ENCODE measurements around the gene VSIR.

The VSIR gene

GRCh38 chr10:71777213-71777985 is 4.1 kb upstream of the VSIR start:
- no peaks in the 10 kb centered on the region for H3K9me3 ChIP-seq (ENCODE audit: control insufficient read depth, low read depth, low read length)
- no peak overlapping the region for H3K9ac ChIP-seq (ENCODE audit: low read length)
- H3K4me3 ChIP-seq (ENCODE audit: low read length), result no peak overlapping the region
- H3K27ac ChIP-seq (ENCODE audit: low read length), result no peak overlapping the region
- H3K27me3 ChIP-seq (ENCODE audit: control insufficient read depth, insufficient read depth, low read length), result peaks cover 20% of the 10 kb centered on the region
- no peaks in the 10 kb centered on the region for H3K4me1 ChIP-seq (ENCODE audit: control insufficient read depth, low read depth, low read length)
- no peaks in the 10 kb centered on the region for H3K36me3 ChIP-seq (ENCODE audit: control insufficient read depth, low read depth, low read length)

- Histone ChIP-seq H3K36me3 (ENCODE audit: control insufficient read depth, low read depth, low read length) (no peaks in the 10 kb centered on the region), H3K4me3 (ENCODE audit: low read length) (no peak overlapping the region), H3K9me3 (ENCODE audit: control insufficient read depth, low read depth, low read length) (no peaks in the 10 kb centered on the region), H3K4me1 (ENCODE audit: control insufficient read depth, low read depth, low read length) (no peaks in the 10 kb centered on the region), H3K9ac (ENCODE audit: low read length) (no peak overlapping the region), H3K27ac (ENCODE audit: low read length) (no peak overlapping the region), H3K27me3 (ENCODE audit: control insufficient read depth, insufficient read depth, low read length) (peaks cover 26% of the 10 kb centered on the region)
Observed at GRCh38 chr10:71776481-71776925, 3.2 kb upstream of the VSIR start.

DNA sequence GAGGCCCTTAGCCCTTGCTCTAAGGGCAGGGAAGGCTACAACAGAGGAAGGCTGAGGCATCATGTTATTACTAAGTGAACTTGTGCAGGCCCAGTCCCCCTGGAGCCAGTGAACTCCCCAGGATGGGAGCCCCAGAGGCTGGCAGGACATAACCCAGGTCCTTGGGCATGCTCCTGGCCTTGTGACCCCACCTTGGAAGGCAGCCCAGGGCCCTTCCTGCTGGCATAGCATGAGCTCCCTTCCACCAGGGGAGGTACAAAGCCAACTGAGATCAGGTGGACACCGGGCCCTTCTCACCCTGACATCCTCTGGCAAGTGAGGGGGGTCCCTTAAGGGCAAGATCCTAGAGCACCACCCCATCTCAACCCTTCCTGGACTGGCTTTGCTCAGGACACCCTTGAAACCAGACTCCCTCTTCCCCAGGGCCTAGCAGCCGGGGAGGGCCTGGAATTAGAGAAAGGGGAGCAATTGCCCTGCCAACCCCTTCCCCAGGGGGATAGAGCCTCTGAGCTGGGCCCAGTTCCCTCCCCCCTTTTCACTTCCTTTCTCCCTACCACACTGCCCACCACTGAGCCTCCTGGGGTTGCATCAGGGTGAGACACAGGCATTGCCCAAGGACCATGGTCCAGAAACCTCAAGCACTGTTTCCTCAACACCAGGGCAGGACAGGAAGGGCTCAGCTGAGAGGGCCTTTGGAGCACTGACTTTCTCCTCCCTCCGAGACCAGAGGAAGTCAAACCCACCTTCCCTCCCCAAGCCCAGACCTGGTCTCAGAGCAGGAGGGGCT is 1.8 kb upstream of the VSIR start:
- Histone ChIP-seq H3K36me3 (ENCODE audit: control insufficient read depth, low read depth, low read length) (no peaks in the 10 kb centered on the region), H3K4me1 (ENCODE audit: control insufficient read depth, low read depth, low read length) (no peaks in the 10 kb centered on the region), H3K9me3 (ENCODE audit: control insufficient read depth, low read depth, low read length) (no peaks in the 10 kb centered on the region), H3K4me3 (ENCODE audit: low read length) (no peak overlapping the region), H3K9ac (ENCODE audit: low read length) (no peak overlapping the region), H3K27ac (ENCODE audit: low read length) (no peak overlapping the region), H3K27me3 (ENCODE audit: control insufficient read depth, insufficient read depth, low read length) (peaks cover 26% of the 10 kb centered on the region)

DNA sequence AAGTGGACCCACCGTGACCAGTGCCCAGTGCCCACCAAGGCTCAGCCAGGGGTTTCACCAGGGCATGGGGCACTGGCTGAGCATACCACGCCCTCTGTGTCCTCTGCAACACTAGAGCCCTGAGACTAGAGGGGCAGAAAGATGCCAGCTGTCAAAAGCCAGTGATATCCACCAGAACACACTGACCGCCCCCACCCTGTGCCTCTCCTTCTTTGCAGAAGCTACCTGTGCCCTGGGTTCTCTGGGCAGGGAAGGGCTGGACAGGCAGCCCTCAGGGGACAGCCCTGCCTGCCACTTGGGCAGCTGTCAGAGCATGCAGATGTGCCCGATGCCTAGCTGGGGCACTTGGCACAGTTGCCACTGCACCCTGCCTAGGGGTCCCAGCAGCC is 494 bp downstream of the VSIR start:
- Histone ChIP-seq H3K27me3 (ENCODE audit: control insufficient read depth, insufficient read depth, low read length) (peaks cover 26% of the 10 kb centered on the region), H3K36me3 (ENCODE audit: control insufficient read depth, low read depth, low read length) (no peaks in the 10 kb centered on the region), H3K27ac (ENCODE audit: low read length) (no peak overlapping the region), H3K9me3 (ENCODE audit: control insufficient read depth, low read depth, low read length) (no peaks in the 10 kb centered on the region), H3K4me3 (ENCODE audit: low read length) (peak overlapping the region; percentile 50), H3K9ac (ENCODE audit: low read length) (no peak overlapping the region), H3K4me1 (ENCODE audit: control insufficient read depth, low read depth, low read length) (no peaks in the 10 kb centered on the region)

DNA sequence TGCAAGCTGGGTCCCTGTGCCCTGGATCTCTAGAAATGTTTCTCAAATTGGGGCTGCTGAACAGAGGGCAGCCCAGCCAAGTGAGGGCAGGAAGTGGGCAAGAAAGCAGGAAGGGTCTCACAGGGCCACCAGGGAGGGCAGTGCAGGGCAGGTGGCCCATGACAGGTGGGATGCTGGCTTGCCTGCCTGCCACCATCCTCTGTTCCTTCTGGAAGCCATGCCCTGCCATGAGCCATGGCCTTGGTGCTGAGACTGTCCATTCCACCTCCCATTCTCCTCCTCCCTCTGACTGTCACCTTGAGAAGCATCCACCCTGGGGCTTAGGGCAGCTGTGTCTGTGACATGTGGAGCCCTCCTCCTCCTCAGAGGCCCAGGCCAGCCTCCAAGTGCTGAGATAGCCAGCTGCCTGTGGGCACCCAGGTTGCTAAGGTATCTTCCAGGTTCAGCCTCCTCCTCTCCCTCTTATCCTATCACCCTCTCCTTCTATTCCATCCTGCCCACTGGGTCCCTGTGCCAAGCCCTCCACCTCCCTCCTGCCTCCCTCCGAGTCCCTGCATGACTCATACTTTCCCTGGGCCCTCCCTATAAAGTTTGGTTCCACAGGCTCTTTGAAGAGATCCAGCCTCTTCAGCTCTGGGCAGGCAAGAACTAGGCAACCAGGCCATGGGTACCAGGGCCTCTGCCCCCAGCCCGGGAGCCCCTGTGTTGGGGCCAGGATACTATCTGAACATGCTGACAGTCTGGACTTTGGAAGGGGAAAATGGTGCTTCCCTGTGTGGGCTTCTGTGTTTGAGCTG is 1.3 kb downstream of the VSIR start:
- H3K9ac ChIP-seq (ENCODE audit: low read length), result no peak overlapping the region
- no peak overlapping the region for H3K4me3 ChIP-seq (ENCODE audit: low read length)
- no peaks in the 10 kb centered on the region for H3K36me3 ChIP-seq (ENCODE audit: control insufficient read depth, low read depth, low read length)
- no peaks in the 10 kb centered on the region for H3K4me1 ChIP-seq (ENCODE audit: control insufficient read depth, low read depth, low read length)
- no peak overlapping the region for H3K27ac ChIP-seq (ENCODE audit: low read length)
- peaks cover 26% of the 10 kb centered on the region for H3K27me3 ChIP-seq (ENCODE audit: control insufficient read depth, insufficient read depth, low read length)
- H3K9me3 ChIP-seq (ENCODE audit: control insufficient read depth, low read depth, low read length), result no peaks in the 10 kb centered on the region

DNA sequence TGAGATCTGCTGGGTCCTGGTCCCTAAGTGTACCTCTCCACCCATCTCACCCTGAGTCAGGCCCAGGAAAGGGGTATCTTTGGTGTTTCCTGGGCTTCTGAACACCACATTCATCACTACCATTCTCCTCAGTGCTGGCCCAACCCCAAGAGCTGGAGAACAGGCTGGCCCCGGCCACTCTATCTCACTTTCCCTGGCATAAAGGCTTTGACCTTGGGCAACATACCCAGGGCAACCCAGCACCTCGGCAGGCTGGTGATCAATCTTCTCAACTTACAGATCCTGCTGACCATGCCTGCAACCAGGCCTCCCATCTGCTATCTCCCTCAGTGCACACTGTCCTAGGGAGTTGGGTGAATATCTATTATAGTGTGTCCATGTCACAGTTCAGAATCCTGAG is 2.1 kb downstream of the VSIR start:
- no peaks in the 10 kb centered on the region for H3K4me1 ChIP-seq (ENCODE audit: control insufficient read depth, low read depth, low read length)
- peaks cover 26% of the 10 kb centered on the region for H3K27me3 ChIP-seq (ENCODE audit: control insufficient read depth, insufficient read depth, low read length)
- H3K9ac ChIP-seq (ENCODE audit: low read length), result no peak overlapping the region
- H3K27ac ChIP-seq (ENCODE audit: low read length), result no peak overlapping the region
- H3K9me3 ChIP-seq (ENCODE audit: control insufficient read depth, low read depth, low read length), result no peaks in the 10 kb centered on the region
- no peak overlapping the region for H3K4me3 ChIP-seq (ENCODE audit: low read length)
- H3K36me3 ChIP-seq (ENCODE audit: control insufficient read depth, low read depth, low read length), result no peaks in the 10 kb centered on the region

DNA sequence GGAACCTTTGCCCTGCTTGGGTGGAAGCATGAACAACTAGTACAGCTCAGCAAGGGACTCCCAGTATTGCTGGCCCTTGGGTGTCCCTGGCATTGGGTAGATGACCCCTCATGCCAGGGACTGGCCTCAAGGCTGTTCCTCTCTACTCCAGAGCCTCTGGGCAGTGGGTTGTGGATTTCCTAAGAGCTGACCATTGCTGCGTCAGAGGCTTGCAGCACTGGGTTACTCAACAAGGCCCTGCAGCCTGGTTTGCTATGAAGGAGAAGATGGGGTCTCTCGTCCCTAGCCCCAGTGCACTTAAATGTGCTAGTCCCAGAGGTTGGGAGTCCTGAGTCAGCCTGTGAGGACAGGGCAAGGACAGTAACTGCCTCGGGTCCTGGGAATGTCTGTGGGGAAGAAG is 2.5 kb downstream of the VSIR start:
- Histone ChIP-seq H3K4me3 (ENCODE audit: low read length) (no peak overlapping the region), H3K36me3 (ENCODE audit: control insufficient read depth, low read depth, low read length) (no peaks in the 10 kb centered on the region), H3K9me3 (ENCODE audit: control insufficient read depth, low read depth, low read length) (no peaks in the 10 kb centered on the region), H3K4me1 (ENCODE audit: control insufficient read depth, low read depth, low read length) (no peaks in the 10 kb centered on the region), H3K27ac (ENCODE audit: low read length) (no peak overlapping the region), H3K27me3 (ENCODE audit: control insufficient read depth, insufficient read depth, low read length) (peaks cover 26% of the 10 kb centered on the region), H3K9ac (ENCODE audit: low read length) (no peak overlapping the region)

- Histone ChIP-seq H3K27me3 (ENCODE audit: control insufficient read depth, insufficient read depth, low read length) (peaks cover 26% of the 10 kb centered on the region), H3K4me1 (ENCODE audit: control insufficient read depth, low read depth, low read length) (no peaks in the 10 kb centered on the region), H3K4me3 (ENCODE audit: low read length) (no peak overlapping the region), H3K9me3 (ENCODE audit: control insufficient read depth, low read depth, low read length) (no peaks in the 10 kb centered on the region), H3K9ac (ENCODE audit: low read length) (no peak overlapping the region), H3K36me3 (ENCODE audit: control insufficient read depth, low read depth, low read length) (no peaks in the 10 kb centered on the region), H3K27ac (ENCODE audit: low read length) (no peak overlapping the region)
Observed at GRCh38 chr10:71770255-71770654, 3.1 kb downstream of the VSIR start.

DNA sequence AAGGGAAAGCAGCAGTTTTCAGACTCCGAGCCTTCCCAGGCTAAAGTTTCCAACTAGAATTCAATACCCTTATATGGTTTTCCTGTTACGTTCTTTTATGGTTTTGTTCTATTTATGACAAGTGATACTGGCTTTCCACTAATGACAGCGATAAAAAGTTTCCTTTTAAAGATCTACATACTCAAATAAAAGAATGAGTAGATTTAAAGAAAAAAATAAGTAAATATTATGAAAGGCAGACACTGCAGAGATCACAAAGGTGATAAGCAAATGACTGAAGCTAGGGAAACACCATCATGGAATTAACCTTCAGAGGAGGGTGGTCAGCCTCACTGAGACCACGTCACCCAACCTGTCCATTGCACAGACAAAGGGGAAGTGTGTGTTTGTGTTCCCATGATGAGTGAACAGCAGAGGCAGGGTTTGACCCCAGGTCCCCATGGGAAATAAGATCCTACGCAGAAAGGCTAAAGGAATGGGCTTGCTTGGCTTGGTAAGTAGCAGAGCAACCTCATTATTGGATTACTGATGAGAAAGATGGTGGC is 4.0 kb downstream of the VSIR start:
- Histone ChIP-seq H3K36me3 (ENCODE audit: control insufficient read depth, low read depth, low read length) (no peaks in the 10 kb centered on the region), H3K9me3 (ENCODE audit: control insufficient read depth, low read depth, low read length) (no peaks in the 10 kb centered on the region), H3K27ac (ENCODE audit: low read length) (no peak overlapping the region), H3K4me3 (ENCODE audit: low read length) (no peak overlapping the region), H3K4me1 (ENCODE audit: control insufficient read depth, low read depth, low read length) (no peaks in the 10 kb centered on the region), H3K9ac (ENCODE audit: low read length) (no peak overlapping the region), H3K27me3 (ENCODE audit: control insufficient read depth, insufficient read depth, low read length) (peaks cover 22% of the 10 kb centered on the region)

- no peaks in the 10 kb centered on the region for H3K4me1 ChIP-seq (ENCODE audit: control insufficient read depth, low read depth, low read length)
Observed at GRCh38 chr10:71767420-71768035, 5.8 kb downstream of the VSIR start.

More at GRCh38 chr10:71767420-71768035, 5.8 kb downstream of the VSIR start:
- H3K36me3 ChIP-seq (ENCODE audit: control insufficient read depth, low read depth, low read length), result no peaks in the 10 kb centered on the region
- no peak overlapping the region for H3K27ac ChIP-seq (ENCODE audit: low read length)
- H3K27me3 ChIP-seq (ENCODE audit: control insufficient read depth, insufficient read depth, low read length), result peaks cover 7% of the 10 kb centered on the region
- no peaks in the 10 kb centered on the region for H3K9me3 ChIP-seq (ENCODE audit: control insufficient read depth, low read depth, low read length)
- H3K9ac ChIP-seq (ENCODE audit: low read length), result no peak overlapping the region
- no peak overlapping the region for H3K4me3 ChIP-seq (ENCODE audit: low read length)

All from iPS-18a (cell line).